ENCODE data around the gene CYTH4. TPM values are rescaled to one million over a fixed set of nuclear protein-coding genes. Genes with fewer than 3 reads are reported as not detected.
A peak's percentile ranks its signal among the peaks of the same experiment; 100 is the strongest.
"Not testable (repeated sequence)": the region's sequence is repeated elsewhere in the genome, so short reads cannot be mapped to it uniquely, and the experiment has no call there.

Gene CYTH4
- total RNA-seq, 1 experiment from 2014 or later = 1.1 TPM

DNA sequence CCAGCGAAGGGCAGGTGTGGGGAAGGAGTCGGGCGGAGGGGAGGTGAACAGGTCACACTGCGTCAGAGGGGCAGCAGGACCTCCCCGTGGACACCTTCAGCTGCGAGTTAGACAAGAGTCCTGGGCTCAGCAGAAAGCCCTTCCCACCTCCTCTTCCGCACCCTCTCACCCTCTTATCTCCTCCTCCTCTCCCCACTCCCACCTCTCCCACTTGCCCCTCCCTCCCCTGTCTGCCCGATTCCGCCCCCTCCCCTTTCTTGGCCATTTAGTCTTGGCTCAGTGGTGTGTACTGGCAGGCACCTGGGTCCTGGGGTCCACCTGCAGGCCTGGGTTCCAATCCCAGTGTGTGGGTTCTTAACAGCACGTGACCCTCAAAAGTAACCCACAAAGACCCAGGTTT is 37.2 kb downstream of the CYTH4 start:
- no peak for DNase-seq (ENCODE audit: low read depth in 1 of 2, low spot score in 2 of 2)
- H3K4me1 ChIP-seq (replicated peaks) = peaks cover 7% of the 10 kb centered on the region; the same call in 1 of the 2 replicates
- H3K36me3 ChIP-seq = no peaks in the 10 kb centered on the region
- H3K4me3 ChIP-seq = no peak overlapping the region
- peaks cover 18% of the 10 kb centered on the region for H3K27me3 ChIP-seq (replicated peaks)
- H3K27ac ChIP-seq = no peak overlapping the region
- no peaks in the 10 kb centered on the region for H3K9me3 ChIP-seq (replicated peaks)

DNA sequence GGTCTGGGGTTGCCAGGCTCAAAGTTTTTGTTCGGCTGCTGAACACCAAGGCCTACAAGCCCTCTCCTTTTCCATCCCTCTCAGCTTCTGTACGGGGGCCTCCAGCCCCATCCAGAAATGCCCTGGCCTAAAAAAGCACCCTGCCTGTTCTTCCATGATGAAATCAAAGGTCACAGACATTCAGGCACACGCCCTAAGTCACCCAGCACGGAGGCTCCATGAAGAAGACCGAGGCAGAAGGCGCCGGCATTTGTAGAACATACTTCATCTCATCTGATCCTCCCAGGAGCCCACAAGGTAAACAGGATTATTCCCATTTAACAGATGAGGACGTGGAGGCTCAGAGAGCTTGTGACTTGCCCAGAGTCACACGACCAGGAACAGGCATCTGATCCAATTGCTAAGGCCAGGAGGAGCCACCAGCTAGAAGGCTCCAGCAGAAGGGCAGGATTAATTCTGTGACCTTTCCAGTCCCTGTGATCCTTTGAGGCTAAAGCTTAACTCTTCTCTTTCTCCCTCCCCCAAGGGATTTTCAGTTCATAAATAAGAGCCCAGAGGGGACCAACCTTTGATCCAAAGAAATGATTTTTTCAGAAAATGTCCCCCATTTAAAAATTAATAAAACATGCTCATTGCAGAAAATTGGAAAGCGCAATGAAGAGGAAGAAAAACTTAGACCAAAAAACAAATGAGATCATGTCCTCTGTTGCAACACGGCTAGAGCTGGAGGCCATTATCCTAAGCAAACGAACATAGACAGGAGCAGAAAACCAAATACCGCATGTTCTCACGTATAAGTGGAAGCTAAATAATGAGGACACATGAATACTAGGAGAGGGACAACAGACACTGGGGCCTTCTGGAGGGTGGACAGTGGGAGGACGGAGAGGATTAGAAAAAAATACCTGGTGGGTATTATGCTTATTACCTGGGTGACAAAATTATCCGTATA is 38.7 kb downstream of the CYTH4 start:
- no peak overlapping the region for H3K27ac ChIP-seq
- no peak for DNase-seq (ENCODE audit: low read depth in 1 of 2, low spot score in 2 of 2)
- H3K9me3 ChIP-seq (replicated peaks) = no peaks in the 10 kb centered on the region
- peaks cover 7% of the 10 kb centered on the region; the same call in 1 of the 2 replicates for H3K4me1 ChIP-seq (replicated peaks)
- H3K4me3 ChIP-seq = no peak overlapping the region
- no peaks in the 10 kb centered on the region for H3K36me3 ChIP-seq
- H3K27me3 ChIP-seq (replicated peaks) = peaks cover 31% of the 10 kb centered on the region

DNA sequence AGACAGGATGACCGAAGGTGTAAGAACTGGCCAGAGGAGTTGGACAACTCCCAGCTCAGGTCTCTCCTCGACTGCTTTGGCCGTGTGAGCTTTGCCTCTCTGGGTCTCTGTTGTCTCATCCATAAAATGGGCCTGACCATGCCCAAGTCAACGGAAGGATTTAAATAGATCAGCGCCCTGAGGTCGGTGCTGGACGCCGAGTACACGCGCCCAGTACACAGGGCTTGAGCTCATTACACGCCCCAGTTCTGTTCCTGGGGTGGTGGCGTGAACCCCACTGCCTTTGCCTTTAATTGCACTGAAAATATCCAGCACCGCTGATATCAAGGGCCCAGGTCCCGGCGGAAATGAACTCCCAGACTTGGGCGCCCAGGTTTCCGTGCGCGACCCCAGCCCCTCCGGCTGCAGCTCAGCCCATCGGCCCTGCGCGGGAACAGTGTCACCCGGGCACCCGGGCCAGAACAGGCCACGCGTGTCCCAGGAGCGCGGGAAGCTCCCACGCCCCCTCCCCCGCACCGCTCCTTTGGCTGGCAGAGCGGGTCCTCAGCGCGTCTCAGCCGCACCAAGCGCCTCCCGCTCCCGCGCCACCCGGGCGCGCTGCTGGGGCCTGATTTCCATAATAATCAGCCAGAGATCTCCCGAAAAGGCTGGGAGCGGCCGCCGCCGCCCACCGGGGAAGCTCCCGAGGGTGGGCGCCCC is 42.2 kb downstream of the CYTH4 start:
- Histone ChIP-seq H3K27ac (no peak overlapping the region), H3K36me3 (no peaks in the 10 kb centered on the region), H3K4me1 (replicated peaks) (peaks cover 6% of the 10 kb centered on the region), H3K9me3 (replicated peaks) (no peaks in the 10 kb centered on the region), H3K27me3 (replicated peaks) (peaks cover 33% of the 10 kb centered on the region), H3K4me3 (no peak overlapping the region)
- DNase-seq (ENCODE audit: low read depth in 1 of 2, low spot score in 2 of 2) = no peak

DNA sequence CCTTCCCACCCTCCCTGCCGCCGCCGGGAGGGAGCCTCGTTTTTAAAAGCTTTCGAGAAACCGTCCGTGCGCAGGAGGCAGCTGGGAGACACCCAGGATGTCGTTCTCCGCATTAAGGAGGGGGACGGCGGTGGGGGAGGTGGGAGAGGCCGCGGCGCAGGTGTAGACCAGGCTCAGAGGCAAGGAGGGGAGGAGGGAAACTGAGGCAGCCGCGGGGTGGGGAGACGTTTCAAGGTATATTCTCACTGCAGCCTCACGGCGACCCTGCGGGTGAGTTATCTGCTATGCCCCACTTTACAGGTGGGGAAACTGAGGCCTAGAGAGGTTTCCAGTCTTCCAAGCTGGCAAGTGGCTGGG is 42.7 kb downstream of the CYTH4 start:
- Histone ChIP-seq H3K36me3 (no peaks in the 10 kb centered on the region), H3K27ac (no peak overlapping the region), H3K27me3 (replicated peaks) (peaks cover 33% of the 10 kb centered on the region), H3K9me3 (replicated peaks) (no peaks in the 10 kb centered on the region), H3K4me1 (replicated peaks) (peaks cover 6% of the 10 kb centered on the region), H3K4me3 (no peak overlapping the region)
- no peak for DNase-seq (ENCODE audit: low read depth in 1 of 2, low spot score in 2 of 2)

DNA sequence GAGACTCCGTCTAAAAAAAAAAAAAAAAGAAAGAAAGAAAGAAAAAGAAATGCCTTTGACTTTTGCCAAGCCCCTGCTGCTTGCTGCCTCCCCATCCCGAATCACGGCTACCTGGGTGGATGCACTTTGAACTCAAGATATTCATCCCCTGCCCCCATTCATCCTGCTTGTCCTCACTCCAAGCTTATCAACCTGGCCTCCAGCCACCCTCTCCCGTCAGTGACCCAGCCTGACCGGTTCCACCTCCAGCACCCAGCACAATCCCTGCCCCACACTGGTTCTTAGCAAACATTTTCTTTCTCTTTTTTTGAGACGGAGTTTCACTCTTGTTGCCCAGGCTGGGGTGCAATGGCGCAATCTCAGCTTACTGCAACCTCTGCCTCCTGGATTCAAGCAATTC is 44.4 kb downstream of the CYTH4 start:
- Histone ChIP-seq H3K4me3 (no peak overlapping the region), H3K27ac (no peak overlapping the region), H3K9me3 (replicated peaks) (no peaks in the 10 kb centered on the region), H3K36me3 (no peaks in the 10 kb centered on the region), H3K27me3 (replicated peaks) (peaks cover 33% of the 10 kb centered on the region), H3K4me1 (replicated peaks) (peaks cover 10% of the 10 kb centered on the region)
- no peak for DNase-seq (ENCODE audit: low read depth in 1 of 2, low spot score in 2 of 2)

DNA sequence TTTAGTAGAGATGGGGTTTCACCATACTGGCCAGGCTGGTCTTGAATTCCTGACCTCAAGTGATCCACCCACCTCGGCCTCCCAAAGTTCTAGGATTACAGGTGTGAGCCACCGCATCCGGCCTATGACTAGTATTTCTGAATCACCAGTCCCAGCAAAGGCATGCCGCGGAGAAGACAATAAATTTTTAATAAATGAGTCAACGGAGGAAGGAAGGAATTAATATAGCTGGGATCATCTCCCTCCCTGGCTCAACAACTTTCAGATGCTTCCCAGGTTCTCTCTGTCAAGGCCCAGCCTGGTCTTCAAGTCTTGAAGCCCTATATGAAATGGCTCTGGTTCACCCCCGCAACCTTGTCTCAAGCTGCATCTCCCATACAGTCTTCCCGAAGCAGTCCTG is 45.7 kb downstream of the CYTH4 start:
- no peaks in the 10 kb centered on the region for H3K36me3 ChIP-seq
- peaks cover 38% of the 10 kb centered on the region for H3K27me3 ChIP-seq (replicated peaks)
- peak; percentile 63 to 64 for DNase-seq (ENCODE audit: low read depth in 1 of 2, low spot score in 2 of 2)
- H3K9me3 ChIP-seq (replicated peaks) = no peaks in the 10 kb centered on the region
- peak overlapping the region; percentile 36 for H3K27ac ChIP-seq
- peaks cover 10% of the 10 kb centered on the region for H3K4me1 ChIP-seq (replicated peaks)
- no peak overlapping the region for H3K4me3 ChIP-seq

DNA sequence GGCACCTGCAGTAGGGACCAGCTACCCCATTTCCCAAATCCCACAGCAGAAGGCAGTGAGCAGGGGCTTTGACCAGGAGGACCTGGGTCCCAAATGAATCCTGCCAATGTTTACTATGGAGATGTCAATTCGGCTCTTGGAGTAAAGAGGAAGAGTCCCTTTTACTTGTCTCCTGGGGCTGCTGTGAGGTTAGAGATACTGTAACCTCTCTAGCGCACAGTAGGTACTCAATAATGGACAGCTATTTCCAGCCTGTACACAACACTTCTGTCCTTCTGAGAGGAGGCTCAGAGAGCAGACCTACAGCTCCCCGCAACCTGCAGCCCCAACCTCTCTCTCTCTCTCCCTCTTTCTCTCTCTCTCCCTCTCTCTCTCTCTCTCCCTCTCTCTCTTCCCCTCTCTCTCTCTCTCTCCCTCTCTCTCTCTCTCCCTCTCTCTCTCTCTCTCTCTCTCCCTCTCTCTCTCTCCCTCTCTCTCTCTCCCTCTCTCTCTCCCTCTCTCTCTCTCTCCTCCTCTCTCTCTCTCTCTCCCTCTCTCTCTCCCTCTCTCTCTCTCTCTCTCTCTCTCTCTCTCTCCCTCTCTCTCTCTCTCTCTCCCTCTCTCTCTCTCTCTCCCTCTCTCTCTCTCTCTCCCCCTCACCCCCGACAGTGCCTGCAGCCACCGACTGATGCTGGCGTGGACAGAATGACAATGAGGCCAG is 46.4 kb downstream of the CYTH4 start:
- H3K36me3 ChIP-seq; DNase-seq (ENCODE audit: low read depth in 1 of 2, low spot score in 2 of 2); H3K4me1 ChIP-seq (replicated peaks); H3K4me3 ChIP-seq; H3K9me3 ChIP-seq (replicated peaks): not testable (repeated sequence)
- peaks cover 40% of the 10 kb centered on the region for H3K27me3 ChIP-seq (replicated peaks)
- peak overlapping the region; percentile 36 for H3K27ac ChIP-seq

DNA sequence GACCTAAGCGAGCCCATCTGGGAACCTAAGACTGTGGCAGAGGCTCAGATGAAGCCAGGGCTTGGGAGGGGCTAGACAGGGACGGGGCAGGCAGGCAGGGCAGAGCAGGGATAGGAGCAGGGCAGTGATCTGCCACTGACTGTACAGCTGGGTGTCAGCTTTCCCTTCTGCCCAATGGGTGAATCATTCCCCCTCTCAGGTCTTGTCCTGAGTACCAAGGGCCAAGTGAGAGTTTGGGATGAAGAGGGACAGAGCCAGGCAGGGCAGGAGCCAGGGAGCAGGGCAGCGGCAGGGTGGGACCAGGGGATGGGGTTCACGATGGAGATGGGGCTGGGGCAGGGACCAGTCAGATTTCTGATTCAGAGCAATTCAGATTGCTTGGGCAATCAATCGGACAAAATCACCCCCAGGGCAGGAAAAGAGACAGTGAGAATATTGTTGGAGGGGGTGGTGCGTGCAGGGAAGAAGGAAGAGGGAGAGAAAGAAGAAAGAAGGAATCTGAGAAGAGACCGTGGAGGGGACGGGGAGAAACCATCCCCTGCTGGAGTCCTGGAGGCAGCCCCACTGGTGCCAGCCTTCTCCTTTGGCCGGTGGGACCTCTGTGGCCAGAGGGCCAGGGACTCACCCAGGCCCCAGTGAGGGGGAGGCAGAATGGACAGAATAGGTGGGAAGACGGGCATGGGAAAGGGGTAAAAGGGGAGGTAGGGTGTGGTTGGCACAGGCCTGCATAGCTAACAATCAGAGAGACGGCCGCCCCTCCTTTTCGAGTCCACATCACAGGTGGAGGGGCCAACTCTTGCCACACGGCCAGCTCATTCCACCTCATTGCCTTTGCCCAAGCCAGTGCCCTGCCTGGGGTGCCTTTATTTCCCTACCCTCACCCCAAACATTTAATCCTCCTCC is 47.2 kb downstream of the CYTH4 start:
- peaks cover 40% of the 10 kb centered on the region for H3K27me3 ChIP-seq (replicated peaks)
- DNase-seq (ENCODE audit: low read depth in 1 of 2, low spot score in 2 of 2) = no peak
- no peaks in the 10 kb centered on the region for H3K36me3 ChIP-seq
- no peak overlapping the region for H3K27ac ChIP-seq
- H3K4me3 ChIP-seq = no peak overlapping the region
- peaks cover 10% of the 10 kb centered on the region for H3K4me1 ChIP-seq (replicated peaks)
- no peaks in the 10 kb centered on the region; the same call in 1 of the 2 replicates for H3K9me3 ChIP-seq (replicated peaks)

DNA sequence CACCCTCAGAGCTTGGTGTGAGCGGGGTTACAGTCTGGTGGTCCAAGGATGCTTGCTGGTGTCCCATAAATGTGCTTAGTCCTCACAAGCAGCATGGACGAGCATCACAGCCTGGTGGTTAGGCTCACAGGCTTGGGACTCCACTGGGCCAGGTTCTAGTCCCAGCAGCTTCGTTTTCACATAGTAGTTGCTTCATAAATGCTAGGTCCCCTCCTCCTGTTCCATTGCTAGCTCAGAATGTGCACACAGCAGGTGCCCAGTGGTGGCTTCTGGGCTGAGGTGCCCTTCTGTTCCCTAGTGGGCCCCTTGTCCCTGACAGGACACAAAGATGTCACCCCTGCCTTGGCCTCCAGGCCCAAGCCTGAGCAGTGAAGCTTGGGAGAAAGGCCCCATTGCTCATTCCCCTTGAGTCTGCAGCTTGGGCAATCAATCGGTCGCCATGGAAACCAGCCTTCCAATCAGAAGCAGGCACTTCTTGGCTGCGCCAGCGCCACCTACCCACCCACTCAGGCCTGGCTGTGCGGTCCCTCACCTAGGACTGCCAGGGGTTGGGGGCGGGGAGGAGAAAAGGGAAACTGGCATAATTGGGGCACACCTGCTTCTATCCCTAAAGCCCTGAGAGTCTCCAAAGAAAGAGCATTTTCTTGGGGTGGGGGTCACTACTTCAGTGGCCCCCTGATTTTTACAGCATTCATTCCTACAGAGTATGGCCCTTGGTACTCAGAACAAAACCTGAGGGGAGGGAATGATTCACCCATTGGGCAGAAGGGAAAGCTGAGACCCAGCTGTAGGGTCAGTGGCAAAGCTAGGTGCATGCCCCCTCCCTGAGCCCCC is 48.1 kb downstream of the CYTH4 start:
- Histone ChIP-seq H3K27ac (no peak overlapping the region), H3K36me3 (no peaks in the 10 kb centered on the region), H3K9me3 (replicated peaks) (no peaks in the 10 kb centered on the region; the same call in 1 of the 2 replicates), H3K4me1 (replicated peaks) (peaks cover 14% of the 10 kb centered on the region), H3K4me3 (no peak overlapping the region), H3K27me3 (replicated peaks) (peaks cover 40% of the 10 kb centered on the region)
- DNase-seq (ENCODE audit: low read depth in 1 of 2, low spot score in 2 of 2) = no peak

DNA sequence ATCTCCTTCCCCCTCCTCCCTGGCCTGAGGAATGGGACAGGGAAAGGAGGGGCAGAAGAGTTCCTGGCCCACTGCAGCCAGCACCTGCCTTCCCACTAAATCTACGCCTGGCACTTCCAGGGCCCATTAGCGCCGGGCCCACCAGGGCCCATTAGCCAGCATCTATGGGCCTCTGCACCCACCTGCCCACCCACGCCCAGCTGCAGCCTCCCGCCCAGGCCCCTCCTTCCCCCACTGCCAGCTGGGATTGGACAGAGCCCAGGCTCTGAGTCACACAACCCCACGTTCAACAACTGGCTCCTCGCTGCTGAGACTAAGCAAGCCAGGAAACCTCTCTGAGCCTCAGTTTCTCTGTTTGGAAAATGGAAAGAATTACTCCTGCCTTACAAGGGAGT is 48.7 kb downstream of the CYTH4 start:
- H3K27me3 ChIP-seq (replicated peaks) = peaks cover 43% of the 10 kb centered on the region
- no peaks in the 10 kb centered on the region; the same call in 1 of the 2 replicates for H3K9me3 ChIP-seq (replicated peaks)
- H3K36me3 ChIP-seq = no peaks in the 10 kb centered on the region
- H3K27ac ChIP-seq = no peak overlapping the region
- peaks cover 14% of the 10 kb centered on the region for H3K4me1 ChIP-seq (replicated peaks)
- no peak overlapping the region for H3K4me3 ChIP-seq
- DNase-seq (ENCODE audit: low read depth in 1 of 2, low spot score in 2 of 2) = no peak

DNA sequence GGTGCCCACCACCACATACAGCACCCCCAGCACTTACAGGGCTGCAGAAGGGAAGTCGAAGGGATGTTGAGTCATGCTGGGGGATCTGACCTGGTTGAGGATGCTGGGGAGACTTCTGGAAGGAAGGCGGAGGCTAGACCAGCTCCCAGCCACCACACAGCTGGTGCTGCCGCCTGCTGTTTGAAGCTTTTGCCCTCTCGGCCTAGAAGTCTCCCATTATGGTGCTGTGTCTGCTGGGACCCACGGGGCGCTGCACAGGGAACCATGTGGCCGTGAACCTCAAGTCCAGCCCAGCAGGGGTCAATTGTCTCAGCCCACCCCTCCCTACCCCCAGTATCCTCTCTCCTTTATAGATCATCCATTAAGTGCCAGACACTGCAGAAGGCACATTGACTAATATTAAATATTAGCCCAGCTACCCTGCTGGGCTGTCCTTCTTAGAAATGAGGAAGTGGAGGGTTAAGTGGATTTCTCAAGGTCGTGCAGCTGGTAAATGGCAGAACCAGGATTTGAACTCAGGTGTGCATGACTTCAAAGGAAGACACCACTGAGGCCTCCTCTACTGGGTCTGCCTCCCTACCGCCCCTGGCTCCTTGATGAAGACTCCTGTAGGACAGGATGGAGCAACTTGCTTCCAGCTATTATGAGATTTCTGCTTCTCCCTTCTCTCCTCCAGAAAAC is 49.7 kb downstream of the CYTH4 start:
- H3K4me3 ChIP-seq = no peak overlapping the region
- H3K36me3 ChIP-seq = no peaks in the 10 kb centered on the region
- H3K4me1 ChIP-seq (replicated peaks) = peaks cover 14% of the 10 kb centered on the region
- peaks cover 44% of the 10 kb centered on the region for H3K27me3 ChIP-seq (replicated peaks)
- no peak overlapping the region for H3K27ac ChIP-seq
- DNase-seq (ENCODE audit: low read depth in 1 of 2, low spot score in 2 of 2) = no peak
- H3K9me3 ChIP-seq (replicated peaks) = no peaks in the 10 kb centered on the region; the same call in 1 of the 2 replicates

All from SJSA1 (cell line).